ENCODE data around the gene FCGR2B.
A peak's percentile ranks its signal among the peaks of the same experiment; 100 is the strongest.
"Not testable (repeated sequence)": the region's sequence is repeated elsewhere in the genome, so short reads cannot be mapped to it uniquely, and the experiment has no call there.

Gene FCGR2B

GRCh38 chr1:161676958-161677689, 14.2 kb downstream of the FCGR2B start:
- H3K27me3 ChIP-seq, result peaks cover 0 to 83% (median 0%) of the 10 kb centered on the region in 11 experiments; a peak in 7 of 22 replicates
- no peak for TF ChIP-seq Cebpa-rat (IDR thresholded peaks at IDR 0.05)
- no peaks in the 10 kb centered on the region for H3K9me3 ChIP-seq (replicated peaks in 1 of 11)
- no peaks in the 10 kb centered on the region for H3K36me3 ChIP-seq
- no peak overlapping the region for H3K9ac ChIP-seq
- peaks cover 0 to 21% (median 0%) of the 10 kb centered on the region in 11 experiments; a peak in 1 of 22 replicates for H4K20me1 ChIP-seq
- no peak overlapping the region for H3K4me3 ChIP-seq
- no peak overlapping the region for H3K27ac ChIP-seq
- no peak overlapping the region for H3K4me2 ChIP-seq
- H3K4me1 ChIP-seq, result peaks cover 0 to 4% (median 0%) of the 10 kb centered on the region in 10 experiments; a peak in 1 of 20 replicates

- H3K4me2 ChIP-seq, result no peak overlapping the region
- H3K4me1 ChIP-seq, result no peaks in the 10 kb centered on the region
- no peak overlapping the region for H3K27ac ChIP-seq
- H4K20me1 ChIP-seq, result peaks cover 0 to 21% (median 0%) of the 10 kb centered on the region in 11 experiments; a peak in 1 of 22 replicates
- no peaks in the 10 kb centered on the region for H3K36me3 ChIP-seq
- no peak overlapping the region for H3K9ac ChIP-seq
- no peak overlapping the region for H3K4me3 ChIP-seq
- H3K27me3 ChIP-seq, result peaks cover 0 to 84% (median 0%) of the 10 kb centered on the region in 11 experiments; a peak in 7 of 22 replicates
- no peaks in the 10 kb centered on the region for H3K9me3 ChIP-seq (replicated peaks in 1 of 11)
- no peak for TF ChIP-seq Cebpa-rat (IDR thresholded peaks at IDR 0.05)
Measured at GRCh38 chr1:161678500-161678899, 15.6 kb downstream of the FCGR2B start.

- no peak for TF ChIP-seq Cebpa-rat (IDR thresholded peaks at IDR 0.05)
- no peak overlapping the region for H3K9ac ChIP-seq
- no peak overlapping the region for H3K4me3 ChIP-seq
- H3K27me3 ChIP-seq, result peaks cover 0 to 85% (median 0%) of the 10 kb centered on the region in 11 experiments; a peak in 7 of 22 replicates
- peaks cover 0 to 6% (median 0%) of the 10 kb centered on the region in 11 experiments; a peak in 1 of 22 replicates for H4K20me1 ChIP-seq
- H3K9me3 ChIP-seq (replicated peaks in 1 of 11), result no peaks in the 10 kb centered on the region; a peak in 1 of 22 replicates
- H3K4me1 ChIP-seq, result no peaks in the 10 kb centered on the region
- H3K36me3 ChIP-seq, result no peaks in the 10 kb centered on the region
- H3K27ac ChIP-seq, result no peak overlapping the region
- H3K4me2 ChIP-seq, result no peak overlapping the region
Measured at GRCh38 chr1:161681879-161682278, 18.9 kb downstream of the FCGR2B start.

GRCh38 chr1:161688946-161689345, 26.0 kb downstream of the FCGR2B start:
- no peaks in the 10 kb centered on the region for H4K20me1 ChIP-seq
- H3K9ac ChIP-seq, result no peak overlapping the region
- TF ChIP-seq Cebpa-rat (IDR thresholded peaks at IDR 0.05), result no peak

GRCh38 chr1:161691846-161692245, 28.9 kb downstream of the FCGR2B start:
- TF ChIP-seq Cebpa-rat (IDR thresholded peaks at IDR 0.05), result no peak

More at GRCh38 chr1:161688946-161689345, 26.0 kb downstream of the FCGR2B start:
- no peak overlapping the region for H3K4me2 ChIP-seq
- H3K36me3 ChIP-seq, result no peaks in the 10 kb centered on the region
- H3K4me3 ChIP-seq, result no peak overlapping the region
- peaks cover 0 to 10% (median 0%) of the 10 kb centered on the region in 11 experiments; a peak in 4 of 22 replicates for H3K9me3 ChIP-seq (replicated peaks in 1 of 11)
- H3K27ac ChIP-seq, result no peak overlapping the region
- no peaks in the 10 kb centered on the region for H3K4me1 ChIP-seq
- peaks cover 0 to 91% (median 0%) of the 10 kb centered on the region in 11 experiments; a peak in 5 of 22 replicates for H3K27me3 ChIP-seq

GRCh38 chr1:161693020-161693712, 30.2 kb downstream of the FCGR2B start:
- peaks cover 0 to 96% (median 0%) of the 10 kb centered on the region in 11 experiments; a peak in 4 of 22 replicates for H3K27me3 ChIP-seq

More at GRCh38 chr1:161691846-161692245, 28.9 kb downstream of the FCGR2B start:
- H3K27me3 ChIP-seq, result peaks cover 0 to 90% (median 0%) of the 10 kb centered on the region in 11 experiments; a peak in 4 of 22 replicates
- no peaks in the 10 kb centered on the region for H4K20me1 ChIP-seq
- no peaks in the 10 kb centered on the region for H3K36me3 ChIP-seq
- no peak overlapping the region for H3K27ac ChIP-seq
- H3K9me3 ChIP-seq (replicated peaks in 1 of 11), result peaks cover 0 to 27% (median 0%) of the 10 kb centered on the region in 11 experiments; a peak in 8 of 22 replicates
- H3K4me2 ChIP-seq, result no peak overlapping the region
- no peak overlapping the region for H3K4me3 ChIP-seq
- no peak overlapping the region for H3K9ac ChIP-seq
- no peaks in the 10 kb centered on the region for H3K4me1 ChIP-seq

GRCh38 chr1:161698302-161698701, 35.4 kb downstream of the FCGR2B start:
- H3K36me3 ChIP-seq, H3K4me3 ChIP-seq, H3K4me2 ChIP-seq, H3K4me1 ChIP-seq, H4K20me1 ChIP-seq, H3K27ac ChIP-seq, H3K9ac ChIP-seq: not testable (repeated sequence)
- peaks cover 0 to 93% (median 0%) of the 10 kb centered on the region in 11 experiments; a peak in 6 of 22 replicates for H3K27me3 ChIP-seq
- peaks cover 0 to 44% (median 0%) of the 10 kb centered on the region in 11 experiments; a peak in 8 of 22 replicates for H3K9me3 ChIP-seq (replicated peaks in 1 of 11)

More at GRCh38 chr1:161693020-161693712, 30.2 kb downstream of the FCGR2B start:
- H4K20me1 ChIP-seq, H3K4me2 ChIP-seq, H3K36me3 ChIP-seq, H3K27ac ChIP-seq, H3K4me3 ChIP-seq, H3K4me1 ChIP-seq, H3K9ac ChIP-seq: not testable (repeated sequence)
- H3K9me3 ChIP-seq (replicated peaks in 1 of 11), result peaks cover 0 to 35% (median 0%) of the 10 kb centered on the region in 11 experiments; a peak in 8 of 22 replicates

GRCh38 chr1:161702250-161702649, 39.3 kb downstream of the FCGR2B start:
- Histone ChIP-seq H3K27me3 (peaks cover 0 to 96% (median 0%) of the 10 kb centered on the region in 11 experiments; a peak in 6 of 22 replicates), H3K4me2 (no peak overlapping the region), H3K4me1 (peaks cover 13 to 28% (median 25%) of the 10 kb centered on the region in 10 experiments), H3K27ac (no peak overlapping the region), H4K20me1 (no peaks in the 10 kb centered on the region; a peak in 1 of 22 replicates), H3K36me3 (no peaks in the 10 kb centered on the region), H3K4me3 (no peak overlapping the region), H3K9me3 (replicated peaks in 1 of 11) (peaks cover 0 to 19% (median 0%) of the 10 kb centered on the region in 11 experiments; a peak in 3 of 22 replicates), H3K9ac (no peak overlapping the region)
- no peak for TF ChIP-seq Cebpa-rat (IDR thresholded peaks at IDR 0.05)

- Histone ChIP-seq H3K27ac (no peak overlapping the region), H3K4me2 (peak overlapping the region in 9 of 11 experiments; percentile 4 to 71 (median 54); a peak in 17 of 22 replicates), H3K9me3 (replicated peaks in 1 of 11) (no peaks in the 10 kb centered on the region), H4K20me1 (peaks cover 0 to 2% (median 0%) of the 10 kb centered on the region in 11 experiments; a peak in 1 of 22 replicates), H3K27me3 (peaks cover 0 to 99% (median 0%) of the 10 kb centered on the region in 11 experiments; a peak in 7 of 22 replicates), H3K9ac (no peak overlapping the region), H3K4me1 (peaks cover 16 to 53% (median 39%) of the 10 kb centered on the region in 10 experiments), H3K4me3 (no peak overlapping the region), H3K36me3 (no peaks in the 10 kb centered on the region)
- no peak for TF ChIP-seq Cebpa-rat (IDR thresholded peaks at IDR 0.05)
Measured at GRCh38 chr1:161705537-161705936, 42.6 kb downstream of the FCGR2B start.
